GM18526 (cell line): ENCODE results near the gene SMAD3.

ENCODE experiments used
- POLR2A ChIP-seq: IDR thresholded peaks from 3 replicates; pipeline ENCODE4 v1.6.1; 2011; ENCODE audit not compliant: insufficient read length; ENCODE audit errors: extremely low read depth

Gene SMAD3

GRCh38 chr15:67212684-67213367 is 147.4 kb downstream of the SMAD3 start:
- TF ChIP-seq POLR2A: no peak

- no peak for TF ChIP-seq POLR2A
Observed at GRCh38 chr15:67215102-67215501, 149.7 kb downstream of the SMAD3 start.

- no peak for TF ChIP-seq POLR2A
Observed at GRCh38 chr15:67216859-67217258, 151.5 kb downstream of the SMAD3 start.

GRCh38 chr15:67218428-67218827 is 153.0 kb downstream of the SMAD3 start:
- TF ChIP-seq POLR2A: no peak

- TF ChIP-seq POLR2A: no peak
Observed at GRCh38 chr15:67219288-67219687, 153.9 kb downstream of the SMAD3 start.

- TF ChIP-seq POLR2A: no peak
Observed at GRCh38 chr15:67224889-67225288, 159.5 kb downstream of the SMAD3 start.

GRCh38 chr15:67225336-67225735 is 159.9 kb downstream of the SMAD3 start:
- TF ChIP-seq POLR2A: no peak

- no peak for TF ChIP-seq POLR2A
Observed at GRCh38 chr15:67227431-67227830, 162.0 kb downstream of the SMAD3 start.

GRCh38 chr15:67227846-67228245 is 162.4 kb downstream of the SMAD3 start:
- no peak for TF ChIP-seq POLR2A

GRCh38 chr15:67228286-67228685 is 162.9 kb downstream of the SMAD3 start:
- TF ChIP-seq POLR2A: no peak

- no peak for TF ChIP-seq POLR2A
Observed at GRCh38 chr15:67230504-67230903, 165.1 kb downstream of the SMAD3 start.

- TF ChIP-seq POLR2A: no peak
Observed at GRCh38 chr15:67232591-67232990, 167.2 kb downstream of the SMAD3 start.

- TF ChIP-seq POLR2A: no peak
Observed at GRCh38 chr15:67240235-67241131, 175.1 kb downstream of the SMAD3 start.

GRCh38 chr15:67241132-67241855 is 175.9 kb downstream of the SMAD3 start:
- no peak for TF ChIP-seq POLR2A

GRCh38 chr15:67242708-67243111 is 177.3 kb downstream of the SMAD3 start:
- TF ChIP-seq POLR2A: no peak
